Measurements from ENCODE around the gene CLCF1. TPM values are rescaled to one million over a fixed set of nuclear protein-coding genes. Genes with fewer than 3 reads are reported as not detected.

CLCF1 gene
- total and polyA plus RNA-seq, 10 of the 15 experiments (the other 5 are each of a cell fraction or from before 2014, with no cell fraction given) = 0.16 to 2.1 (median 0.63) TPM; not detected in 1

- TF ChIP-seq POLR2A (IDR thresholded peaks at IDR 0.05; ENCODE audit: low read depth, low read length) = no peak
- 0 out of 2 replicates have a peak, but pooled peaks have one; percentile 14 for TF ChIP-seq WRNIP1 (IDR thresholded peaks at IDR 0.05; ENCODE audit: borderline replicate concordance, low read depth, low read length)
- no peak for TF ChIP-seq ZZZ3 (IDR thresholded peaks at IDR 0.05; ENCODE audit: control insufficient read depth, insufficient read length, low read depth)
- TF ChIP-seq SP1 (IDR thresholded peaks at IDR 0.05; ENCODE audit: low read depth, low read length) = no peak
- TF ChIP-seq NFXL1 (IDR thresholded peaks at IDR 0.05; ENCODE audit: borderline replicate concordance) = no peak
- TF ChIP-seq ZNF274 (IDR thresholded peaks at IDR 0.05; ENCODE audit: insufficient read depth, insufficient read length) = no peak
Measured at GRCh38 chr11:67354075-67355022, 19.0 kb downstream of the CLCF1 start (continued).

- peak within 1 kb of the TSS; percentile 99 for H3K27ac ChIP-seq (ENCODE audit: control insufficient read depth, insufficient read depth)
- intact Hi-C loops (cut with micrococcal nuclease; ENCODE audit: unreplicated experiment) = loop anchor here (2.0 kb wide), 1 partner anchor 133 kb away; no protein-coding TSS in a partner anchor
- H3K27me3 ChIP-seq (replicated peaks in 1 of 2; ENCODE audit: control insufficient read depth in 2 of 2, insufficient read depth in 2 of 2, low read length in 1 of 2) = no peaks in the 10 kb centered on the region; a peak in 1 of 4 replicates
- peak within 1 kb of the TSS; percentile 96 for H3K9ac ChIP-seq (ENCODE audit: control insufficient read depth, insufficient read depth, low read length)
- ATAC-seq (peak; percentile 85), DNase-seq (ENCODE audit: low read depth, low spot score) (peak; percentile 95), FAIRE-seq (peak; percentile 96)
- ChIA-PET RAD21 (ENCODE audit: unreplicated experiment) (interaction anchor here (0.6 to 10.1 kb wide), 31 partner anchors 9 to 1041 kb away, joined by 3 to 525 read pairs (median 5); partner anchors contain the start of genes AIP, CLCF1, GSTP1 and KDM2A), POLR2A (interaction anchor here (0.5 to 11.4 kb wide), 31 partner anchors 8 to 1463 kb away, joined by 3 to 183 read pairs (median 5); partner anchors contain the start of genes ANKRD13D, CCDC85B, CLCF1 and GRK2), SMC1A (ENCODE audit: uncharacterized antibody, unreplicated experiment) (interaction anchor here (0.7 to 15.8 kb wide), 15 partner anchors 8 to 248 kb away, joined by 3 to 646 read pairs (median 5); partner anchors contain the start of genes CLCF1, PITPNM1 and PPP1CA), CTCF (interaction anchor here (0.7 to 26.2 kb wide), 20 partner anchors 8 to 259 kb away, joined by 3 to 1301 read pairs (median 4); partner anchors contain the start of genes CLCF1, KDM2A, RAD9A and TBC1D10C)
- H3K4me2 ChIP-seq (ENCODE audit: control insufficient read depth, insufficient read depth) = peak within 1 kb of the TSS; percentile 95
- H3K79me2 ChIP-seq (ENCODE audit: control insufficient read depth, insufficient read depth, low read length) = peaks cover 19% of the 10 kb centered on the region
- no peaks in the 10 kb centered on the region for H3K9me3 ChIP-seq (replicated peaks; ENCODE audit: control insufficient read depth, insufficient read depth, low read length)
- BruUV-seq (replicated peaks) = no TSS peak
- H2AFZ ChIP-seq (ENCODE audit: control insufficient read depth, low read depth, low read length) = peak within 1 kb of the TSS; percentile 14
- H3K36me3 ChIP-seq (ENCODE audit: control insufficient read depth in 2 of 2, insufficient read depth in 2 of 2, low read length in 1 of 2) = no peaks in the 10 kb centered on the region
- under 1% methylated on average over 36 of the region's 37 CpGs for WGBS (ENCODE audit: insufficient coverage, insufficient replicate concordance, low lambda C conversion rate, missing lambda C conversion rate)
- peaks cover 52% of the 10 kb centered on the region for H3K4me1 ChIP-seq (ENCODE audit: control insufficient read depth, insufficient read depth, low read length)
- peak within 1 kb of the TSS; percentile 98 for H3K4me3 ChIP-seq
- in situ Hi-C loops (cut with MboI) = loop anchor here (5.0 kb wide), 1 partner anchor 34 kb away; no protein-coding TSS in a partner anchor
- no peaks in the 10 kb centered on the region for H4K20me1 ChIP-seq (ENCODE audit: control insufficient read depth, insufficient read depth)
- TF ChIP-seq HDAC2 (IDR thresholded peaks at IDR 0.05) (no peak), DPF2 (IDR thresholded peaks at IDR 0.05) (peak; percentile 81), IKZF2 (IDR thresholded peaks at IDR 0.05) (peak; percentile 94 to 97), HDGF (IDR thresholded peaks at IDR 0.05) (0 out of 2 replicates have a peak, but pooled peaks have one; percentile 19), YBX1 (IDR thresholded peaks at IDR 0.05) (peak; percentile 88), NFXL1 (IDR thresholded peaks at IDR 0.05; ENCODE audit: borderline replicate concordance) (no peak), NFYA (IDR thresholded peaks at IDR 0.05; ENCODE audit: borderline replicate concordance, low read depth, low read length) (peak; percentile 27; the same call in 1 of the 2 replicates), BCL11A (IDR thresholded peaks at IDR 0.05; ENCODE audit: low read depth, low read length) (peak; percentile 76), FOS (IDR thresholded peaks at IDR 0.05; ENCODE audit: borderline replicate concordance, extremely low read depth, insufficient read length) (peak; percentile 38), KDM1A (IDR thresholded peaks at IDR 0.05; ENCODE audit: borderline replicate concordance) (no peak), SRF (IDR thresholded peaks at IDR 0.05; ENCODE audit: low read depth in 2 of 2, low read length in 2 of 2) (0 out of 4 replicates have a peak, but pooled peaks of 1 of the 2 experiments have one; percentile 27), E2F4 (IDR thresholded peaks at IDR 0.05; ENCODE audit: low read depth, low read length) (no peak), CBFB (IDR thresholded peaks at IDR 0.05; ENCODE audit: low read depth) (peak; percentile 80), NR2F1 (conservative IDR thresholded peaks at IDR 0.05) (peak; percentile 14; the same call in 1 of the 2 replicates), BMI1 (IDR thresholded peaks at IDR 0.05; ENCODE audit: borderline replicate concordance) (0 out of 2 replicates have a peak, but pooled peaks have one; percentile 28)
Measured at GRCh38 chr11:67353317-67354074, 19.9 kb downstream of the CLCF1 start, which contains the start of gene POLD4. POLD4 (minus strand) TSS chr11:67353546; CDS start chr11:67353399, 147 bp downstream.
